ENCODE data around the gene MRPL27. TPM values are rescaled to one million over a fixed set of nuclear protein-coding genes. Genes with fewer than 3 reads are reported as not detected.

Gene MRPL27
- total and polyA plus RNA-seq, 2 of the 4 experiments (the other 2 are of a cell fraction) = 176 to 202 TPM

GRCh38 chr17:50328363-50329325, 44.3 kb downstream of the MRPL27 start:
- Histone ChIP-seq H3K23ac (ENCODE audit: low read depth, low read length) (no peak overlapping the region), H3K56ac (ENCODE audit: extremely low read depth, insufficient read depth, low read length) (no peak overlapping the region), H3K14ac (replicated peaks; ENCODE audit: low read depth, low read length) (no peak overlapping the region), H3K9me3 (ENCODE audit: control insufficient read depth, insufficient read depth, low read length) (no peaks in the 10 kb centered on the region), H3K27me3 (ENCODE audit: control insufficient read depth, insufficient read depth, low read length) (no peaks in the 10 kb centered on the region), H3K36me3 (ENCODE audit: control insufficient read depth, insufficient read depth, low read length) (no peaks in the 10 kb centered on the region), H3K4me1 (ENCODE audit: control insufficient read depth, insufficient read depth, low read length) (no peaks in the 10 kb centered on the region; the same call in 1 of the 2 replicates), H3K9me1 (ENCODE audit: insufficient read depth, low read length) (peaks cover 4% of the 10 kb centered on the region), H4K91ac (ENCODE audit: insufficient read depth, low read depth, low read length) (no peak overlapping the region), H4K5ac (ENCODE audit: low read depth, low read length) (no peak overlapping the region), H3K4me3 (ENCODE audit: insufficient read depth, low read depth, low read length) (no peak overlapping the region), H2BK5ac (ENCODE audit: low read depth, low read length, poor library complexity, severe bottlenecking) (no peak overlapping the region), H3K4me2 (ENCODE audit: low read depth, low read length) (no peak overlapping the region), H2AK5ac (ENCODE audit: low read depth, low read length) (no peak overlapping the region), H2BK20ac (ENCODE audit: low read depth, low read length) (no peak overlapping the region), H4K20me1 (ENCODE audit: insufficient read depth, low read length) (no peaks in the 10 kb centered on the region), H2BK120ac (ENCODE audit: low read depth, low read length) (no peak overlapping the region), H2AFZ (replicated peaks; ENCODE audit: low read length, poor library complexity) (peak overlapping the region; percentile 68), H3K18ac (ENCODE audit: low read depth, low read length) (no peak overlapping the region), H4K8ac (ENCODE audit: low read depth in 2 of 2, low read length in 2 of 2) (no peak overlapping the region), H3K27ac (ENCODE audit: insufficient read depth, low read length) (no peak overlapping the region), H3K79me1 (ENCODE audit: low read depth in 1 of 2, low read length in 2 of 2) (no peaks in the 10 kb centered on the region), H2AK9ac (replicated peaks; ENCODE audit: low read depth, low read length, poor library complexity) (peak overlapping the region; percentile 55), H2BK15ac (ENCODE audit: low read depth, low read length) (no peak overlapping the region), H3K4ac (ENCODE audit: low read depth, low read length) (no peak overlapping the region), H3K9ac (ENCODE audit: low read depth, low read length) (no peak overlapping the region)
- no peak for DNase-seq
- no peak for ATAC-seq (ENCODE audit: low read depth)
- TF ChIP-seq MXI1 (IDR thresholded peaks at IDR 0.05; ENCODE audit: borderline replicate concordance, low read depth, low read length) (no peak), MAZ (IDR thresholded peaks at IDR 0.05; ENCODE audit: borderline replicate concordance, low read depth, low read length) (no peak), POLR2A (IDR thresholded peaks at IDR 0.05; ENCODE audit: low read depth, low read length) (no peak), CEBPB (IDR thresholded peaks at IDR 0.05; ENCODE audit: low read depth, low read length) (no peak), CTCF (conservative IDR thresholded peaks at IDR 0.05; ENCODE audit: low read depth, low read length) (no peak), USF2 (IDR thresholded peaks at IDR 0.05; ENCODE audit: low read depth, low read length) (no peak), ELK1 (IDR thresholded peaks at IDR 0.05; ENCODE audit: borderline replicate concordance, low read depth, low read length) (no peak), CHD1 (IDR thresholded peaks at IDR 0.05; ENCODE audit: low read depth, low read length) (no peak), MAFK (IDR thresholded peaks at IDR 0.05; ENCODE audit: low read depth, low read length) (no peak)
- dilution Hi-C loops (cut with HindIII; ENCODE audit: low sequenced_read_pairs, unreplicated experiment) (no loop called here), in situ Hi-C loops (cut with MboI; ENCODE audit: low sequenced_read_pairs) (no loop called here), intact Hi-C loops (cut with micrococcal nuclease) (no loop called here)
- POLR2A ChIA-PET (ENCODE audit: unreplicated experiment) = no interaction called here
- WGBS, 2 experiments (ENCODE audit: extremely low coverage in 2 of 2, insufficient read length in 1 of 2) = 20% methylated on average over 2 of the region's 21 CpGs; no CpG with 5 or more reads in 1 of the 2 experiments
- no TSS peak for BruUV-seq (replicated peaks)
- CTCF ChIA-PET = no interaction called here
